GM12873 (cell line): Measurements from ENCODE around the gene RGR.

Experiments used
- TF ChIP-seq, protein P1 (sequence below): IDR thresholded peaks from 2 replicates; pipeline ENCODE4 v1.5.1; 2012; ENCODE audit warnings: low read depth, mild to moderate bottlenecking, moderate library complexity, low read length, control low read depth; ENCODE audit not compliant: insufficient read depth; ENCODE audit errors: missing control alignments

Gene RGR

DNA sequence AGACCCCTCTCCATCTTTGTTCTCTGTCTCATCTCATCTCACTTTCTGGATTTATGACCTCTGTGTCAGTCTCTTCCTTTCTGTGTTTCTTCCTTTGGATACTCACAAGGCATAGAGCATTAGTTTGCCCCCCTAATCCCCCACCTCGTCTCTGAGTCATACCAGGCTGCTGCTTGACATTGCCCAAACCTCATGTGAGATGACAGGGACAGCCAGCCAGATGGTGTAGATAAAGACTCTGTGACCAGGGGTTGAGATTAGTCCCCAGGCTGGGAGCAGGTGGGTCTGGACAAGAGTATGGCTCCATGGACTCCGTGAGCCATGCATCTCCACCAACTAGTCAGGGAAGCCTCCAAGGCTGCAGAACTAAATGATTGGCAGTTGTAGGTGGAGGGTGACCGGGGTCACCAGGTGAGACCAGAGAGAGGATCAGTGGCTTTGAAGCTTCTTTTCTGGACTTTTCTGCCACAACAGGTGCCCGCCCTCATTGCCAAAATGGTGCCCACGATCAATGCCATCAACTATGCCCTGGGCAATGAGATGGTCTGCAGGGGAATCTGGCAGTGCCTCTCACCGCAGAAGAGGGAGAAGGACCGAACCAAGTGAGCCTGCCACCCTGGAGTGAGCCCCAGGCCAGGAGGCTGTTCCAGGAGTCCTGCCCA is 13.3 kb downstream of the RGR start:
- TF ChIP-seq, protein P1, sequence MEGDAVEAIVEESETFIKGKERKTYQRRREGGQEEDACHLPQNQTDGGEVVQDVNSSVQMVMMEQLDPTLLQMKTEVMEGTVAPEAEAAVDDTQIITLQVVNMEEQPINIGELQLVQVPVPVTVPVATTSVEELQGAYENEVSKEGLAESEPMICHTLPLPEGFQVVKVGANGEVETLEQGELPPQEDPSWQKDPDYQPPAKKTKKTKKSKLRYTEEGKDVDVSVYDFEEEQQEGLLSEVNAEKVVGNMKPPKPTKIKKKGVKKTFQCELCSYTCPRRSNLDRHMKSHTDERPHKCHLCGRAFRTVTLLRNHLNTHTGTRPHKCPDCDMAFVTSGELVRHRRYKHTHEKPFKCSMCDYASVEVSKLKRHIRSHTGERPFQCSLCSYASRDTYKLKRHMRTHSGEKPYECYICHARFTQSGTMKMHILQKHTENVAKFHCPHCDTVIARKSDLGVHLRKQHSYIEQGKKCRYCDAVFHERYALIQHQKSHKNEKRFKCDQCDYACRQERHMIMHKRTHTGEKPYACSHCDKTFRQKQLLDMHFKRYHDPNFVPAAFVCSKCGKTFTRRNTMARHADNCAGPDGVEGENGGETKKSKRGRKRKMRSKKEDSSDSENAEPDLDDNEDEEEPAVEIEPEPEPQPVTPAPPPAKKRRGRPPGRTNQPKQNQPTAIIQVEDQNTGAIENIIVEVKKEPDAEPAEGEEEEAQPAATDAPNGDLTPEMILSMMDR, result no peak

DNA sequence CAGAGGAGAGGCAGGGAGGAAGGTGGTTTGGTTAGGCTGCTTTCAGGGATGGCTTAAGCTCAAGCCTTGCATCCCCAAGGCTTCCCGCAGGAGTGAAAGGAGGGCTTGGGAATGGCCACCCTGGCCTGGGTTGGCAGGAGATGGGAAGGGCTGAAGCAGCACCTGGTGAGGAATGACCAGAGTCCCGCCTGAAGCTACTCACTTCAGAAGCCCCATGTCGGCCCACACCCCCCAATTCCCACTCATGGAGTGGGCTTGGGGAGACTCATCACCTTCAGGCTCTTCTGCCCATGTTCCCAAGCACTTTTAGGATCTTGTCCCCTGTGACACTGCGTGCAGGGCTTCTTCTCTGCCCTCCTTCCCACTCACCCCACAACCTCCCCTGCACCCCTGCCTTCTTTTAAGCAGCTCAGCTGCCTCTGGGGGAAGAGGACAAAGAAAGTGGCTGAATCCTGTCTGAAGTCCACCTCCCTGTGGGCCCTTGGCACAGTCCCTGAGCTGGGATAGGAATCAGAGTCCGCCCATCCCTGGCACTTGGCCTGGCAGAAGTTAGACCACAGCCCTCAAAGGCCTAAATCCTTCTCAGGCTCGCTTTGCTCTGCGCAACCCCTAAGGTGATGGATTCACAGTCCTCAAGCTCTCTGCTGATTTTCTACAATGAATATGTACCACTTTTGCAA is 16.5 kb downstream of the RGR start:
- TF ChIP-seq, protein P1, result no peak

DNA sequence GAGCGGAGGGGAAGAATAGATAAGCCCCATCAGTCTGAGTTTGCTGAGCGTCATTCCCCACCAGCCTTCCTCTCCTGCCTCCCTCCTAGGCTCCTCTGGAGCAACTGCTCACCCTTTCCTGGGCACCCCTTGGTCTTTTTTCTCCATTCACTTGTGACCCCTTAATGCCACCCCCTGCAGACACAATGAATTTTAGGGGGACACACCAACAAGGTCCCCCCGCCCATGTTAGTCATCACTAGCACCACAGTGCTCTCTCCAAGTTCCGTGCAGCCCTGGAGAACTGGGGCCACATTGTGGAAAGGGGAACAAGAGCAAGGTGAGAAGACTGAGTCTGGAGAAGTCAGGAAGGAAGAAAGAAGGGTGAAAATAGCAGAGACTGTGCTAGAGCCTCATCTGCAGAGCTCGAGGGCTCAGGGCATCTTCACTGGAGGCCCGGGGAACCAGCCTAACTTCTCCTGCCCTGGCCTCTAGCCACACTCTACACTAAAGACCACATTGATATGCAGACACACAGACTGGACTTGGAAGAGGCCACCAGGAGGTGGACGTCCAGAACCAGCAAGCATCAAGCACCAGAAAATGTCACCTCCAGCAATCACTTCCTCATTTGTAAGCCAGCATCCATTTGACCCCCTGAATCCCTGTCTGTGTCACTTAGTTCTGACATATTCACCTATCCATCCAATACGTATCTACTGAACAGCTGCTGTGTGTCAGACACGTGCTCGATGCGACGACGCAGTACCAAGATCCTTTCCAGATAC is 17.5 kb downstream of the RGR start:
- TF ChIP-seq, protein P1, result no peak

DNA sequence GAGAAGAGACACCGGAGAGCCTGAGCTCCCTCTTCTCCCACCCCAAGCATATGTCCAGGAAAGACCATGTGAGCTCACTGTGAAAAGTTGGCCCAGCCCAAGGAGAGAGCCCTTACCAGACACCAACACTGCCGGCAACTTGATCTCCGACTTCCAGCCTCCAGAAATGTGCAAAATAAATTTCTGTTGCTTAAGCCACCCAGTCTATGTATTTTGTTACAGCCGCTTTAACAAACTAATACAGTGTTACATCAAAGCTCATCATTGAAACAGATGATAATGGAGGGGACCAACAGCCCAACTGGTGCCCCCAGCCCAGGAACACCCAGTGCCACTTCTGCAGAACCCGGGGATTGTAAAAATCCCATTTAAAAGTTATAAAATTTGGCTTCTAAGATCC is 18.9 kb downstream of the RGR start:
- TF ChIP-seq, protein P1, result no peak

DNA sequence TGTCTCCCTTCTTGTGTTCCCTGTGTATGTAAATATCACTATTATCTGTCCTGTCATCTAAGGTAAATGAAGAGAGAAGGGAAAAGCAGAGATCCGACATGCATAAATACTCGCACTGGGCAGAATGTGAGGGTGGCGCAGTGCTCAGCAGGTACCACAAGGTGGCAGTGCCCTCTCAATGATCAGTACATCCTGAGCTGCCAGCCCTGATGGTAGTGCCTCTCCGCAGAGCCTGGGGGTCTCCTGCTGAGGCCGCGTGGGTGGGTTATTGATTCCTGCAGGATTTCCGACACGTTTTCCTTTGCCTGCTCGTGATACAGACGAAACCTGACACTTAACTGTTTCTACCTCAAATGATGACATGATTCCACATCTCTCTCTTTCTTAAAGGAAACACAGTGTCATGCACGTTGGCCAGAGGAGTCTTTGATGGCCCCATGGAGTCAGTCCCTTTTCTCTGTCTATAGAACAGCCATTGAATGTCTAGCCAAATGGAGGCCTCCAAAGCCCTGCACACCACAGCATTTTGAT is 19.8 kb downstream of the RGR start:
- TF ChIP-seq, protein P1, result peak; percentile 98

DNA sequence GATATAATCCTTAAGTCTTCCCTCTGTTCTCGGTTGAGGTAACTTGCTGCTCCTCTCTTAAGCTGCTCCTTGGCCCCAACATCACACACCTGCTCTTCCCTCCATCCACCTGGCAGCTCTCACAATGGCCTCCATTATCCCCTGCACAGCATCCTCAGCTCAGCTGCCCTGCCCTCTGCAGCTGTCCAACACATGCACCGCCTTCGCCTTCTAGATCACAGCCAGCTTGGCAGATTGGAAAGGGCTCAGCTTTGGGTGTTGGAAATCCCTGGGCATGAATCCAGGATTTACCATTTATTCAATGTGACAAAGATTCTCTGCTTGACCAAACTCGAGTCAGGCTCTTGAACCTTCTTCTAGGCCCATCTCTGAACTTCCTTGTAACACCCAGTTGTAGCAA is 20.6 kb downstream of the RGR start:
- TF ChIP-seq, protein P1, result no peak
